Activated naive CD8-positive, alpha-beta T cell treated with anti-CD3 and anti-CD28 coated beads, Interleukin-2, amount 50 U/mL, for 16 hours (primary cell): ENCODE data around the gene ZFP64.
"Not testable (repeated sequence)": the region's sequence is repeated elsewhere in the genome, so short reads cannot be mapped to it uniquely, and the experiment has no call there.

Experiments
- DNase-seq: peaks from one replicate; pipeline ENCODE4 v3.0.0-alpha.2; 2020; ENCODE audit warnings: low read depth, low spot score

The ZFP64 gene

GRCh38 chr20:52160049-52160570 lies 31.5 kb downstream of the ZFP64 start:
- no peak for DNase-seq

- DNase-seq = no peak
These were observed 37.0 kb downstream of the ZFP64 start for GRCh38 chr20:52154575-52154974.

- no peak for DNase-seq
These were observed 37.7 kb downstream of the ZFP64 start for GRCh38 chr20:52153896-52154295.

- no peak for DNase-seq
These were observed 38.7 kb downstream of the ZFP64 start for GRCh38 chr20:52152921-52153320.

- DNase-seq = no peak
These were observed 39.2 kb downstream of the ZFP64 start for GRCh38 chr20:52152416-52152815.

- no peak for DNase-seq
These were observed 40.9 kb downstream of the ZFP64 start for GRCh38 chr20:52150440-52151258.

GRCh38 chr20:52145587-52145986 lies 46.0 kb downstream of the ZFP64 start:
- DNase-seq = no peak

- DNase-seq = no peak
These were observed 48.3 kb downstream of the ZFP64 start for GRCh38 chr20:52143277-52143676.

GRCh38 chr20:52142757-52143156 lies 48.8 kb downstream of the ZFP64 start:
- DNase-seq = no peak

- DNase-seq = no peak
These were observed 51.6 kb downstream of the ZFP64 start for GRCh38 chr20:52139986-52140385.

GRCh38 chr20:52137850-52138249 lies 53.7 kb downstream of the ZFP64 start:
- DNase-seq = no peak

- DNase-seq = not testable (repeated sequence)
These were observed 57.9 kb downstream of the ZFP64 start for GRCh38 chr20:52133714-52134113.

GRCh38 chr20:52132337-52132736 lies 59.2 kb downstream of the ZFP64 start:
- no peak for DNase-seq

GRCh38 chr20:52131048-52131643 lies 60.4 kb downstream of the ZFP64 start:
- no peak for DNase-seq

- DNase-seq = no peak
These were observed 61.2 kb downstream of the ZFP64 start for GRCh38 chr20:52130406-52130805.

- no peak for DNase-seq
These were observed 62.0 kb downstream of the ZFP64 start for GRCh38 chr20:52129611-52130010.

GRCh38 chr20:52127309-52127708 lies 64.3 kb downstream of the ZFP64 start:
- DNase-seq = no peak

- no peak for DNase-seq
These were observed 66.8 kb downstream of the ZFP64 start for GRCh38 chr20:52124821-52125220.

GRCh38 chr20:52118696-52119095 lies 72.9 kb downstream of the ZFP64 start:
- no peak for DNase-seq

GRCh38 chr20:52118016-52118623 lies 73.5 kb downstream of the ZFP64 start:
- DNase-seq = no peak

GRCh38 chr20:52110456-52110855 lies 81.1 kb downstream of the ZFP64 start:
- DNase-seq = no peak
